Measurements from ENCODE around the gene FRA10AC1. TPM values are rescaled to one million over a fixed set of nuclear protein-coding genes. Genes with fewer than 3 reads are reported as not detected.

Gene FRA10AC1
- total and polyA plus RNA-seq, 10 donors: 9.9 to 99.5 (median 18.8) TPM

GRCh38 chr10:93671042-93671441 lies 31.4 kb downstream of the FRA10AC1 start:
- Histone ChIP-seq H3K9me3 (no peaks in the 10 kb centered on the region), H3K4me1 (no peaks in the 10 kb centered on the region), H3K4me3 (no peak overlapping the region), H3K27ac (no peak overlapping the region), H3K27me3 (replicated peaks in 1 of 7) (no peaks in the 10 kb centered on the region), H3K36me3 (peaks cover 8 to 99% (median 65%) of the 10 kb centered on the region in 6 donors)
- 94 to 99% (median 98%) methylated on average over 2 of the region's 2 CpGs for WGBS, 5 donors
- intact Hi-C loops (cut with DNase I; ENCODE audit: low total_unique reads): loop anchor here (10.0 kb wide), 1 partner anchor 116 kb away; no protein-coding TSS in a partner anchor
- TF ChIP-seq POLR2A (IDR thresholded peaks at IDR 0.05) (no peak), CTCF (IDR thresholded peaks at IDR 0.05 in 8 of 11, conservative IDR thresholded peaks at IDR 0.05 in 3 of 11) (no peak), POLR2AphosphoS5 (IDR thresholded peaks at IDR 0.05) (no peak)
- no peak for DNase-seq

GRCh38 chr10:93670372-93670771 lies 32.0 kb downstream of the FRA10AC1 start:
- intact Hi-C loops (cut with DNase I; ENCODE audit: low total_unique reads): loop anchor here (10.0 kb wide), 1 partner anchor 116 kb away; no protein-coding TSS in a partner anchor
- Histone ChIP-seq H3K27me3 (replicated peaks in 1 of 7) (no peaks in the 10 kb centered on the region), H3K4me3 (no peak overlapping the region), H3K4me1 (no peaks in the 10 kb centered on the region), H3K36me3 (peaks cover 8 to 99% (median 59%) of the 10 kb centered on the region in 6 donors), H3K9me3 (no peaks in the 10 kb centered on the region), H3K27ac (no peak overlapping the region)
- TF ChIP-seq POLR2AphosphoS5 (IDR thresholded peaks at IDR 0.05): no peak
- no peak for TF ChIP-seq CTCF (IDR thresholded peaks at IDR 0.05 in 8 of 11, conservative IDR thresholded peaks at IDR 0.05 in 3 of 11)
- no peak for TF ChIP-seq POLR2A (IDR thresholded peaks at IDR 0.05)
- no peak for DNase-seq

GRCh38 chr10:93667795-93668194 lies 34.6 kb downstream of the FRA10AC1 start:
- DNase-seq: no peak
- H3K27me3 ChIP-seq (replicated peaks in 1 of 7): no peaks in the 10 kb centered on the region
- no peaks in the 10 kb centered on the region for H3K9me3 ChIP-seq
- 96 to 99% (median 97%) methylated on average over 3 of the region's 3 CpGs for WGBS, 5 donors
- TF ChIP-seq POLR2A (IDR thresholded peaks at IDR 0.05) (no peak), CTCF (IDR thresholded peaks at IDR 0.05 in 8 of 11, conservative IDR thresholded peaks at IDR 0.05 in 3 of 11) (no peak), POLR2AphosphoS5 (IDR thresholded peaks at IDR 0.05) (no peak)
- no peak overlapping the region for H3K4me3 ChIP-seq
- H3K36me3 ChIP-seq: peaks cover 8 to 98% (median 41%) of the 10 kb centered on the region in 6 donors
- intact Hi-C loops (cut with DNase I; ENCODE audit: low total_unique reads): no loop called here
- H3K27ac ChIP-seq: no peak overlapping the region
- no peaks in the 10 kb centered on the region for H3K4me1 ChIP-seq

GRCh38 chr10:93666030-93666429 lies 36.4 kb downstream of the FRA10AC1 start:
- Histone ChIP-seq H3K27me3 (replicated peaks in 1 of 7) (no peaks in the 10 kb centered on the region), H3K9me3 (no peaks in the 10 kb centered on the region), H3K36me3 (peaks cover 8 to 92% (median 36%) of the 10 kb centered on the region in 6 donors), H3K4me1 (no peaks in the 10 kb centered on the region), H3K4me3 (no peak overlapping the region), H3K27ac (no peak overlapping the region)
- WGBS, 5 donors: 94 to 97% (median 96%) methylated on average over 4 of the region's 4 CpGs
- DNase-seq: no peak
- intact Hi-C loops (cut with DNase I; ENCODE audit: low total_unique reads): no loop called here
- no peak for TF ChIP-seq POLR2A (IDR thresholded peaks at IDR 0.05)

GRCh38 chr10:93657757-93658156 lies 44.6 kb downstream of the FRA10AC1 start:
- intact Hi-C loops (cut with DNase I; ENCODE audit: low total_unique reads): no loop called here
- TF ChIP-seq POLR2AphosphoS5 (IDR thresholded peaks at IDR 0.05): no peak
- no peak for TF ChIP-seq POLR2A (IDR thresholded peaks at IDR 0.05)
- TF ChIP-seq CTCF (IDR thresholded peaks at IDR 0.05 in 8 of 11, conservative IDR thresholded peaks at IDR 0.05 in 3 of 11): no peak
- H3K27me3 ChIP-seq (replicated peaks in 1 of 7): no peaks in the 10 kb centered on the region
- H3K9me3 ChIP-seq: no peaks in the 10 kb centered on the region
- 78 to 95% (median 79%) methylated on average over 1 of the region's 1 CpG for WGBS, 5 donors
- H3K27ac ChIP-seq: no peak overlapping the region
- no peak overlapping the region for H3K4me3 ChIP-seq
- H3K36me3 ChIP-seq: peaks cover 0 to 35% (median 0%) of the 10 kb centered on the region in 6 donors
- no peaks in the 10 kb centered on the region for H3K4me1 ChIP-seq
- no peak for DNase-seq
